GM13976 (cell line): ENCODE data around the gene DPYSL4.

Experiments
- DNase-seq: peaks from one replicate; pipeline ENCODE4 v3.0.0; 2012; ENCODE audit warnings: low spot score
- in situ Hi-C: fragments of 300-500 bp; cut with MboI; formaldehyde crosslinking; loops from one replicate; pipeline ENCODE4 v1.12.0; 2022; ENCODE audit warnings: low sequenced_read_pairs, mixed read lengths, inconsistent platforms; ENCODE audit not compliant: unreplicated experiment
- TF ChIP-seq, protein P1 (sequence below): IDR thresholded peaks from 2 replicates; pipeline ENCODE4 v1.5.1; 2012; ENCODE audit warnings: borderline replicate concordance, mild to moderate bottlenecking; ENCODE audit not compliant: insufficient read depth; ENCODE audit errors: extremely low read depth, missing control alignments, control extremely low read depth

The DPYSL4 gene

GRCh38 chr10:132167976-132168375 lies 18.8 kb upstream of the DPYSL4 start:
- no peak for DNase-seq
- TF ChIP-seq, protein P1, sequence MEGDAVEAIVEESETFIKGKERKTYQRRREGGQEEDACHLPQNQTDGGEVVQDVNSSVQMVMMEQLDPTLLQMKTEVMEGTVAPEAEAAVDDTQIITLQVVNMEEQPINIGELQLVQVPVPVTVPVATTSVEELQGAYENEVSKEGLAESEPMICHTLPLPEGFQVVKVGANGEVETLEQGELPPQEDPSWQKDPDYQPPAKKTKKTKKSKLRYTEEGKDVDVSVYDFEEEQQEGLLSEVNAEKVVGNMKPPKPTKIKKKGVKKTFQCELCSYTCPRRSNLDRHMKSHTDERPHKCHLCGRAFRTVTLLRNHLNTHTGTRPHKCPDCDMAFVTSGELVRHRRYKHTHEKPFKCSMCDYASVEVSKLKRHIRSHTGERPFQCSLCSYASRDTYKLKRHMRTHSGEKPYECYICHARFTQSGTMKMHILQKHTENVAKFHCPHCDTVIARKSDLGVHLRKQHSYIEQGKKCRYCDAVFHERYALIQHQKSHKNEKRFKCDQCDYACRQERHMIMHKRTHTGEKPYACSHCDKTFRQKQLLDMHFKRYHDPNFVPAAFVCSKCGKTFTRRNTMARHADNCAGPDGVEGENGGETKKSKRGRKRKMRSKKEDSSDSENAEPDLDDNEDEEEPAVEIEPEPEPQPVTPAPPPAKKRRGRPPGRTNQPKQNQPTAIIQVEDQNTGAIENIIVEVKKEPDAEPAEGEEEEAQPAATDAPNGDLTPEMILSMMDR = no peak
- in situ Hi-C loops = no loop called here

GRCh38 chr10:132168571-132169030 lies 18.1 kb upstream of the DPYSL4 start:
- in situ Hi-C loops = no loop called here
- TF ChIP-seq, protein P1 = no peak
- DNase-seq = no peak

- in situ Hi-C loops = no loop called here
- TF ChIP-seq, protein P1 = no peak
- DNase-seq = no peak
Observed at GRCh38 chr10:132169031-132169765, 17.6 kb upstream of the DPYSL4 start.

GRCh38 chr10:132169766-132170560 lies 16.8 kb upstream of the DPYSL4 start:
- DNase-seq = no peak

GRCh38 chr10:132170561-132171361 lies 16.0 kb upstream of the DPYSL4 start:
- in situ Hi-C loops = no loop called here
- TF ChIP-seq, protein P1 = no peak
- DNase-seq = no peak

More at GRCh38 chr10:132169766-132170560, 16.8 kb upstream of the DPYSL4 start:
- in situ Hi-C loops = no loop called here
- TF ChIP-seq, protein P1 = no peak
